A172 (cell line): ENCODE data around the gene AP2B1. TPM values are rescaled to one million over a fixed set of nuclear protein-coding genes. Genes with fewer than 3 reads are reported as not detected.
A peak's percentile ranks its signal among the peaks of the same experiment; 100 is the strongest.
"Not testable (repeated sequence)": the region's sequence is repeated elsewhere in the genome, so short reads cannot be mapped to it uniquely, and the experiment has no call there.

Source experiments
- DNase-seq: peaks from one replicate; pipeline ENCODE4 v3.0.0-alpha.2; 2015; ENCODE audit warnings: low spot score
- total RNA-seq: library from RNA; depleted of rRNA; stranded (reverse); fragments of >200 nt; shearing (Covaris generic); gene quantifications from 2 replicates; pipeline ENCODE4 v1.2.3, GENCODE V29; 2014

Gene AP2B1
- total RNA-seq, 1 experiment from 2014 or later = 96.1 TPM

DNA sequence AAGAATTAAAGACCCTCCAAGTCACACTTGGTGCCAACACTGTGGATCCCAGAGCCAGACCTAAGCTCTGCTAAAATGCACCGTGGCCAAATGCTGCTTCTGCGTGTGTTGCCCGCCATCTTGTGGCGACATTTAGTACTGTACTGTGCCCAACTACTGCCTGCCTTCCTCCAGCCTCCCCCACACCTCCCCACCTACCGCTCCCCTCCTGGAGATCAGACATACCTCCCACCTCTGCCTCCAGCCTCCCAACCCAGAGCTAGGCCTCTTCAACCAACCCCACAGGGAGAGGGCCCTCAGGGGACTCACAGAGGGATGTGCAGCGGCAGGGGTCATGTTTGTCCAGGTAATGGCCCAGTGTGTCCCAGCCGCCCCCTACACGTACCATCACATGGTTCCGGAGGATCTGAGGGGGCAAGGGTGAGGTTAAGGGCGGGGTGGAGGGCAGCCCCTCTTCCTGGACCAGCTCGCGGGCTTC, 160.5 kb downstream of the AP2B1 start:
- peak; percentile 74 for DNase-seq

DNA sequence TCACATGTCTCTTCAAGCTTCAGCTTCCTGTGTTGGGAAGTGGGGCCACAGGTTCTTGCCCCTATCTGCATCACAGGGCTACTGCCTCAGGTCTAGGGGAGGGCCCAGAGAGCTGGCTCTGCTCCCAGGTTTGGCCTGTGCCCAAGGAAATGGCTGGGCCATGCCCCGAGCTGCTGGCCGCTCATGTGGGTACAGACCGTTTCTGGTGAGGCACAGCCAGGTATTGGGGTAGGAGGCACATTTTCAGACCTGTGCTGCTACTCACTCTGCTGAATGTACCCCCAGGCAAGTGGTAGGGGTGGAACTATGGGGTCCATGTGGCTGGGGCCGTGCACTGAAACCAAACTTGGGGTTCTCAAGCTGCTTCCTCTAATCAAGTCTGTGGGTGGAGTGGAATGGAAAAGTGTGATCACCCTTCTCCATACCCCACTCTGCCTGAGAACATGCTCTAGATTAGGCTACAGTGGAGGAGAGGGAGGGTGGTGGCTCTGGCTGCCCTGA, 161.3 kb downstream of the AP2B1 start:
- peak; percentile 39 for DNase-seq

- no peak for DNase-seq
These were observed 161.9 kb downstream of the AP2B1 start for GRCh38 chr17:35748979-35749378.

- no peak for DNase-seq
These were observed 162.7 kb downstream of the AP2B1 start for GRCh38 chr17:35749560-35750412.

- DNase-seq = no peak
These were observed 163.6 kb downstream of the AP2B1 start for GRCh38 chr17:35750526-35751395.

DNA sequence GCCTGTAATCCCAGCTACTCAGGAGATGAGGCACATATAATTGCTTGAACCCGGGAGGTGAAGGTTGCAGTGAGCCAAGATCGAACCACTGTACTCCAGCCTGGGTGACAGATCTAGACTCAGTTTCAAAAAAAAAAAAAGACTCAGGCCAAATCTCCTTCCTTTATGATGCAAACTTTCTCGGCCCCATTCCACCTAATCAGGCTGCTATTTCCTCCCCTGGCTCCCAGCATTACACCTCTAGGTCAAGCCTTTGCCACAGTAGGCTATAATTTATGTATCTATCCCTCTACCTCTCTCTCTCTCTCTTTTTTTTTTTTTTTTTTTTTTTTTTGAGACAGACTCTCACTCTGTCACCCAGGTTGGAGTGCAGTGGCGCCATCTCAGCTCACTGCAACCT, 164.4 kb downstream of the AP2B1 start:
- not testable (repeated sequence) for DNase-seq

GRCh38 chr17:35752471-35752870, 165.3 kb downstream of the AP2B1 start:
- no peak for DNase-seq

- no peak for DNase-seq
These were observed 166.0 kb downstream of the AP2B1 start, which contains the start of gene GAS2L2 for GRCh38 chr17:35752945-35753764. Gene GAS2L2, minus strand, starts transcription at chr17:35753239. Its CDS starts 389 bp downstream, at chr17:35752850.

- DNase-seq = no peak
These were observed 170.1 kb downstream of the AP2B1 start for GRCh38 chr17:35757243-35757642.

- no peak for DNase-seq
These were observed 173.5 kb downstream of the AP2B1 start, which contains the start of gene C17orf50 for GRCh38 chr17:35760587-35760986. Gene C17orf50, plus strand, starts transcription at chr17:35760887. Its CDS starts 55 bp downstream, at chr17:35760942.

DNA sequence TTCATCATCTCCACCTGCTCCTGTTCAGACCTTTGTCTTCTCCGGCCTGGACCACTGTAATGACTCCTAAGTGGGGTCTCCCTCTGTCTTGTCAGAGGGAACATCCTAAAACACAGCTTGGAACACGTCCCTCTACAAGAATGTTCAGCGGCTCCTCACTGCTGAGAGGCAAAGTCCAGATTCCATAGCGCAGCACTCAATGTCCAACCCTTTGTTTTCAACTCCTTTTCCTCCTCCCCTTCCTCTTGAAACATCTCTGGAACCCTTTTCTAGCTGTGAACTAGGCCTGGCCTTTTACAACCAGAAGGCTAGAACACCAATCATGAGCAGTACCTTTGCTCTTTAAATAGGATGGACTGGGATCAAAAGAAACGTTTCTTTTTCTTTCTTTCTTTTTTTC, 174.5 kb downstream of the AP2B1 start:
- DNase-seq = no peak

GRCh38 chr17:35763767-35764122, 176.6 kb downstream of the AP2B1 start:
- DNase-seq = no peak

DNA sequence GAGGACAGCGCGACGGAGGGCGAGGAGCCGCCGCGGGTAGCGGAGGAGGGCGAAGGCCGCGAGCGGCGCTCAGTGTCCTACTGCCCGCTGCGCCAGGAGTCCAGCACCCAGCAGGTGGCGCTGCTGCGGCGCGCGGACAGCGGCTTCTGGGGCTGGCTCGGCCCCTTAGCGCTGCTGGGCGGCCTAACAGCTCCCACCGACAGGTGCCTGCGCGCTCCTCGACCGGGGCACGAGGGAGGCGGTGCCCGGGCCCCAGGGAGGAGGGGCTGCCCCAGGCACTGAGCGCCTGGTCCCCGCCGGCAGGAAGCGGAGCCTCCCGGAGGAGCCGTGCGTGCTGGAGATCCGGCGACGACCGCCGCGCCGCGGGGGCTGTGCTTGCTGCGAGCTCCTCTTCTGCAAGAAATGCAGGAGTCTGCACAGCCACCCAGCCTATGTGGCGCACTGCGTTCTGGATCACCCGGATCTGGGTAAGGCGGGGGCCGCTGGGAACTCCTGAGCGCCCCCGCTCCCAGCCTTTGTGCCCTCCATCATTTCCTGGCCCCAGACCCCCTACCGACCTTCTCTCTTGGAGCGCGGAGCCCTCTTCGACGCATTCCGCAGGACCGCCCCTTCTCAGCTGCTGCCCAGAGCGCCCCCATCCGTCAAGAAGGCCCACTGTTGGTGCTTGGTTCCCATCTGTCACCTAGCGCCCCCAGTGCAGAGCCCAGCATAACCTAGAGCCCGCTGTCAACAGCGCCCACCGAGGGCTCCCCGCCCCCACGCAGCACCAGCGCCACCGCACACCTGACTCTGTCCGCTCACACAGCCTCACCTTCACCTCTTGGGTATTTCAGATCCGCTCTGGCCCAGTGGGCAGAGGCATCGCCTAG, 177.2 kb downstream of the AP2B1 start:
- DNase-seq = peak; percentile 78

GRCh38 chr17:35765086-35765710, 178.1 kb downstream of the AP2B1 start:
- DNase-seq = no peak

DNA sequence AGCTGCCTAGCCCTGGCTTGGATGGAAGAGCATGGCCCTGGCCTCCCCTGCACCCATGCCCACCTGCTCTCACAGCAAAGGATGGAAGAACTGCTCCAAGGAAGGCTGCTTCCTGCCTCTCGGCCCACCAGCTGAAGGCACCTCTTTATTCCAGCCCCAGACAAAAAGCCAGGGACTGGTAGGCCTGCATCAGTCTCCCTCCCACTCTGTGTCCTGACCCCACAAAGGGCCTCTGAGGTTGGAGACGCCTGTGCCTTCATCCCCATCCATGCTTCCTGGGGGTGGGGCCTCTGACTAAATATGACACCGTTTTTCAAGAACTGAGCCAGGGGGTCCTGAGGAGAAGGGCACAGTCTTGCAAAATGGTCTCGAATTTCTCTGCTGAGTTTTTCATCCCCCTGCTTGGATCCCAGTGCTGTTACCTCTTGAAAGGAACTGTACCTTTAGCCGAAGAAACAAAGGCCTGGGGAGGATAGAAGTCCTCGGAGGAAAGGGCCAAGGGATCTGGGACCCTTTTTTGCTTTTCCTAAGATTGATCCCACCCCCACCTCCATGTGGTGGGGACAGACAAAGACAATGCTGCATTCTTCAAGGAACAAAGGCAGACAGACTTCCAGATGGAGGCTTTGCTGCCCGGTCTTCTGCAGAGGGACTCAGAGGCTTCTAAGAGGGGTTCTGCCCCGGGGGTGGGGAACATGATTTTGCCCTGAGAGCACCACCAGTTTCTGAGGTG, 178.8 kb downstream of the AP2B1 start:
- no peak for DNase-seq

DNA sequence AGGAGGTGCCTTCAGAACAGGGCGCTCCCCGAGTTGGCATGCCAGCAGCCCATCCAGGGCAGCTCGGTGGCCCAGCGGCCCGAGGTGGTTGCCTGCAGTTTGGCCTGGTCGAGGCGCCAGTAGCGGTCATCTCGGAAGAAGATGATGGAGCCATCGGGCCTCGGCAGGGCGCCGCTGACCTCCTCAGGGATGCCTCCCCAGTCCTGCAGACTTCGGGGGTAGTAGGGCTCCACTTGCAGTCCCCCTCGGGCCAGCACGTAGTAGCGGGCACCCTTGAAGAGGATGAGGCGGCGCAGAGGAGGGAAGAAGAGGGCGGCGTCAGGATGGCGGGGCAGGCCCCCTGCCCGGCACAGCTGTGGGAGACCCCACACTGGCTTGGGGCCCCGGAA, 179.4 kb downstream of the AP2B1 start:
- DNase-seq = no peak

DNA sequence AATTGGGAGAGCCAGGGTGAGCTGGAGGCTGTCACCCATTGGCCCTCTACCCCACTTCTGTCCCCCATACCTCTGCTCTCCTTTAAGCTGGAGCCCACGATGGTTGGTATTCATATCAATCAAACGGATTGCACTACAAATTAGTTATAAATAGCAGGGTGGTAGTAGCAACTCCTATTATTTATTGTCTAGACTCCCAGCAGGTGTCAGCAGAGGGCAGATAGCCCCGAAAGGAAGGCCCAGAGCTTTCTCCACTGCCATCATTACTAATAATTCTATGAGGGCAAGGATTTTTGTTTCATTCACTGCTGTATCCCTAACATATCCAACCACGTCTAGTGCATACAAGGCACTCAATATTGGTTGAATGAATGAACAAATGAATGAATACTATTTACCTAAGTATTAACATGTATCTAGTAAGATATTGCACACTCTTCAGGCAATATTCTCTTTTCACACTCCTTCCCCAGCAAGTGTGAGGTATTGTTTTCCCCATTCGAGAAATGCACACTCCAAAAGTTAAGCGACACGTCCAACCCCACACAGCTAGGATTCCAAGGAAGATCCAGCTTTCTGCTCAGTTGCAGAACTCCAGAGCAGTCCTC, 179.9 kb downstream of the AP2B1 start:
- DNase-seq = peak; percentile 49

DNA sequence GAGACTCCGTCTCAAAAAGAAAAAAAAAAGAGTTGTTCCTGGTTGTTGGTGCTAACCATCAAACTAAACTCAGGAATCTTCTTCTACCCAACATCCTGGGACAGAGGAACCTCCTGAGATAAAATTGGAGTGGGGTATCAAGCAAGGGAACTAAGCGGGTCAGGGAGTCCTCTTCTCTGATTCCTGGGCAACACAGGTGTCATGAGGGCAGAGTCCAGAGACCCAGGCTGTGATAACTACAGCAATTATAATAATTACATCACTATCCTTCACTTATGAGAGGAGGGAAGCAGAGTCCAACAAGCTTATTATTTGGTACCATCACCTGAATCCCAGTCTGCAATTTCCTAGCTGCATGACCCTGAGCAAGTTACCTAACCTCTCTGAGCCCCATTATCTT, 181.7 kb downstream of the AP2B1 start:
- DNase-seq = no peak
